D341Med (cell line): ENCODE data around the gene PAQR6.

Source experiments
- DNase-seq: peaks from one replicate; pipeline ENCODE4 v3.0.0; 2012; ENCODE audit warnings: low spot score

The PAQR6 gene

GRCh38 chr1:156247460-156248322 is at the start of gene PAQR6:
Gene PAQR6 (minus strand): TSS chr1:156248056. CDS start chr1:156246731, 1,325 bp downstream.
- peak; percentile 59 for DNase-seq

- peak; percentile 70 for DNase-seq
Measured at GRCh38 chr1:156295391-156295947, 47.6 kb upstream of the PAQR6 start, which contains the start of gene GLMP. Gene GLMP (minus strand): TSS chr1:156295679. CDS start chr1:156295645, 34 bp downstream.

GRCh38 chr1:156293895-156294294 is 46.0 kb upstream of the PAQR6 start:
- peak; percentile 25 for DNase-seq

GRCh38 chr1:156293098-156293434 is 45.2 kb upstream of the PAQR6 start:
- peak; percentile 14 for DNase-seq

- peak; percentile 40 for DNase-seq
Measured at GRCh38 chr1:156291226-156292061, 43.6 kb upstream of the PAQR6 start.

GRCh38 chr1:156289857-156290256 is 42.0 kb upstream of the PAQR6 start:
- no peak for DNase-seq

GRCh38 chr1:156286061-156286460 is 38.2 kb upstream of the PAQR6 start:
- DNase-seq: peak; percentile 15

- no peak for DNase-seq
Measured at GRCh38 chr1:156285437-156285836, 37.6 kb upstream of the PAQR6 start.

GRCh38 chr1:156284757-156285156 is 36.9 kb upstream of the PAQR6 start:
- no peak for DNase-seq

- no peak for DNase-seq
Measured at GRCh38 chr1:156284112-156284511, 36.3 kb upstream of the PAQR6 start, which contains the start of gene TMEM79. Gene TMEM79 (plus strand): TSS chr1:156284325. CDS start chr1:156285227, 902 bp downstream.

- DNase-seq: no peak
Measured at GRCh38 chr1:156283521-156283920, 35.7 kb upstream of the PAQR6 start.

- DNase-seq: peak; percentile 99
Measured at GRCh38 chr1:156282479-156283222, 34.8 kb upstream of the PAQR6 start, which contains the start of gene SMG5. Gene SMG5 (minus strand): TSS chr1:156282825. CDS start chr1:156282680, 145 bp downstream.

- no peak for DNase-seq
Measured at GRCh38 chr1:156281693-156282478, 34.0 kb upstream of the PAQR6 start.

GRCh38 chr1:156281281-156281680 is 33.4 kb upstream of the PAQR6 start:
- DNase-seq: no peak

GRCh38 chr1:156279837-156280236 is 32.0 kb upstream of the PAQR6 start:
- no peak for DNase-seq

GRCh38 chr1:156276966-156277381 is 29.1 kb upstream of the PAQR6 start:
- DNase-seq: no peak

- no peak for DNase-seq
Measured at GRCh38 chr1:156276532-156276931, 28.7 kb upstream of the PAQR6 start.

GRCh38 chr1:156270314-156270713 is 22.5 kb upstream of the PAQR6 start:
- no peak for DNase-seq

GRCh38 chr1:156268336-156268735 is 20.5 kb upstream of the PAQR6 start:
- DNase-seq: no peak

GRCh38 chr1:156266051-156266450 is 18.2 kb upstream of the PAQR6 start:
- no peak for DNase-seq

- no peak for DNase-seq
Measured at GRCh38 chr1:156263288-156263655, 15.4 kb upstream of the PAQR6 start.
